ENCODE results near the gene DLGAP1. TPM values are rescaled to one million over a fixed set of nuclear protein-coding genes. Genes with fewer than 3 reads are reported as not detected.

DLGAP1 gene
- polyA plus RNA-seq, 1 donor from 2014 or later = 4.5 TPM

GRCh38 chr18:4106407-4107033, 348.6 kb downstream of the DLGAP1 start:
- Histone ChIP-seq H3K9me3 (ENCODE audit: low read length) (no peaks in the 10 kb centered on the region), H3K27me3 (ENCODE audit: insufficient read depth, low read depth, low read length) (no peaks in the 10 kb centered on the region), H3F3A (ENCODE audit: insufficient read depth, low read length, poor library complexity, severe bottlenecking) (peaks cover 5% of the 10 kb centered on the region), H3K27ac (ENCODE audit: low read length) (no peak overlapping the region), H4K20me1 (ENCODE audit: insufficient read depth) (no peaks in the 10 kb centered on the region), H3K36me3 (ENCODE audit: insufficient read depth, low read length) (no peaks in the 10 kb centered on the region), H2AFZ (ENCODE audit: low read depth, low read length) (peak overlapping the region; percentile 43), H3K79me2 (replicated peaks; ENCODE audit: insufficient read depth, low read length) (no peaks in the 10 kb centered on the region), H3K9me2 (ENCODE audit: insufficient read depth, low read length) (no peaks in the 10 kb centered on the region), H3K4me2 (ENCODE audit: low read length) (no peak overlapping the region), H3K9ac (ENCODE audit: low read length) (no peak overlapping the region), H3K4me3 (ENCODE audit: low read length) (peak overlapping the region; percentile 35)
- no peak for TF ChIP-seq TAF1 (IDR thresholded peaks at IDR 0.05; ENCODE audit: low read depth)
- TF ChIP-seq MXI1 (conservative IDR thresholded peaks at IDR 0.05; ENCODE audit: poor library complexity, severe bottlenecking) = no peak
- no peak for TF ChIP-seq EP300 (conservative IDR thresholded peaks at IDR 0.05; ENCODE audit: poor library complexity, severe bottlenecking)
- no peak for TF ChIP-seq POLR2AphosphoS5 (IDR thresholded peaks at IDR 0.05)
- no peak for TF ChIP-seq EZH2 (IDR thresholded peaks at IDR 0.05; ENCODE audit: borderline replicate concordance, insufficient read depth, low read length, poor library complexity, severe bottlenecking)
- TF ChIP-seq CTCF (IDR thresholded peaks at IDR 0.05; ENCODE audit: poor library complexity, severe bottlenecking) = peak; percentile 86
- peak; percentile 83 for TF ChIP-seq RAD21 (conservative IDR thresholded peaks at IDR 0.05)
- TF ChIP-seq SMC3 (conservative IDR thresholded peaks at IDR 0.05; ENCODE audit: poor library complexity) = peak; percentile 93
- TF ChIP-seq REST (IDR thresholded peaks at IDR 0.05; ENCODE audit: borderline replicate concordance) = no peak

GRCh38 chr18:4102901-4103300, 352.2 kb downstream of the DLGAP1 start:
- Histone ChIP-seq H4K20me1 (ENCODE audit: insufficient read depth) (no peaks in the 10 kb centered on the region), H3F3A (ENCODE audit: insufficient read depth, low read length, poor library complexity, severe bottlenecking) (peaks cover 5% of the 10 kb centered on the region), H3K9me3 (ENCODE audit: low read length) (no peaks in the 10 kb centered on the region), H3K27me3 (ENCODE audit: insufficient read depth, low read depth, low read length) (no peaks in the 10 kb centered on the region), H3K27ac (ENCODE audit: low read length) (no peak overlapping the region), H2AFZ (ENCODE audit: low read depth, low read length) (no peak overlapping the region), H3K4me2 (ENCODE audit: low read length) (no peak overlapping the region), H3K4me3 (ENCODE audit: low read length) (no peak overlapping the region), H3K9me2 (ENCODE audit: insufficient read depth, low read length) (no peaks in the 10 kb centered on the region), H3K9ac (ENCODE audit: low read length) (no peak overlapping the region), H3K36me3 (ENCODE audit: insufficient read depth, low read length) (no peaks in the 10 kb centered on the region), H3K79me2 (replicated peaks; ENCODE audit: insufficient read depth, low read length) (no peaks in the 10 kb centered on the region)
- no peak for TF ChIP-seq TAF1 (IDR thresholded peaks at IDR 0.05; ENCODE audit: low read depth)
- TF ChIP-seq RAD21 (conservative IDR thresholded peaks at IDR 0.05) = no peak
- TF ChIP-seq SMC3 (conservative IDR thresholded peaks at IDR 0.05; ENCODE audit: poor library complexity) = no peak

Measured in neural cell (in vitro differentiated cells).